HG02885 (cell line): ENCODE data around the gene C10orf62.
A peak's percentile ranks its signal among the peaks of the same experiment; 100 is the strongest.
"Not testable (repeated sequence)": the region's sequence is repeated elsewhere in the genome, so short reads cannot be mapped to it uniquely, and the experiment has no call there.

Experiments used
- ATAC-seq: cut with Tn5 transposase; IDR thresholded peaks from one replicate; pipeline ENCODE4 v1.9.1; 2021; ENCODE audit warnings: mild to moderate bottlenecking; ENCODE audit not compliant: unreplicated experiment, poor library complexity

Gene C10orf62

DNA sequence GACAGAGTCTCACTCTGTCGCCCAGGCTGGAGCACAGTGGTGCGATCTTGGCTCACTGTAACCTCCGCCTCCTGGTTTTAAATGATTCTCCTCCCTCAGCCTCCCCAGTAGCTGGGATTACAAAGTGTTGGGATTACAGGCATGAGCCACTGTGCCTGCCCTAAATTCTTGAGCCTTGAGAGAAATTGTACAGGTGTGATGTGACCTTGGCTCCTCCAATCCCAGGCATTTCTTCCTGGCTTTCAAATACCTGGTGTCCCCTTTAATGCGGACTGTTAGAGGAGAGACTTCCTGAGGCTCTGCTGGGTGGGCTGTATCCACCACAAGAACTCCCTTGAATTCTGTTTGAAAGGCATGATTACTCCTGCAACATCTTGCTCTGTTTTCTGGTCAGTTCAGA lies 28.8 kb downstream of the C10orf62 start:
- no peak for ATAC-seq

DNA sequence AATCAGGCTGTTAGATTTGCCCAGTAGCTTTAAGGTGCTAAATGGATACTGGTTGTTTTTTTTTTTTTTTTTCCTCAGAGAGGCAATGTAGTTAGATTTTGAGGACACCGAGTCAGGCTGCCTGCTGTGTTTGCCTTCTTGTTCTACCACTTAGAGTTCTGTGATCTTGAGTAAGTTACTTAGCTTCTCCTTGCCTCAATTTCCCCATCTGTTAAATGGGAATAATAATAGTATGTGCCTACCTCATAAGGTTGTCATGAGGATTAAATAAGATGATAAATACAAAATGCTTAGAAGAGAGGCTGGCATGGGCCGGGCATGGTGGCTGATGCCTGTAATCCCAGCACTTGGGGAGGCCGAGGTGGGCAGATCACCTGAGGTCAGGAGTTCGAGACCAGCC lies 29.2 kb downstream of the C10orf62 start:
- no peak for ATAC-seq

DNA sequence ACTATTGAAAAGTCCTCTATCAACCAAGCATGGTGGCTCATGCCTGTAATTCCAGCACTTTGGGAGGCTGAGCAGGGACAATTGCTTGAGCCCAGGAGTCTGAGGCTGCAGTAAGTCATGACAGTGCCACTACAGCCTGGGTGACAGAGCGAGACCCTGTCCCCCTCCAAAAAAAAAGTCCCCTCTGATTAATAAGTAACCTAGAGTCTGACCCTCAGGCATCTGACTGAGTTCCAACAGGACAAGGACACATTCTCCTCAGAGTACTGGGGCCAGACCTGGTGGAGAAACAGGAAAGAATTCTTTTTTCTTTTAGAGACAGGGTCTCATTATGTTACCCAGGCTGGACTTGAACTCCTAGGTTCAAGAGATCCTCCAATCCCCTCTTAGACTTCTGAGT lies 33.8 kb downstream of the C10orf62 start:
- ATAC-seq: no peak

DNA sequence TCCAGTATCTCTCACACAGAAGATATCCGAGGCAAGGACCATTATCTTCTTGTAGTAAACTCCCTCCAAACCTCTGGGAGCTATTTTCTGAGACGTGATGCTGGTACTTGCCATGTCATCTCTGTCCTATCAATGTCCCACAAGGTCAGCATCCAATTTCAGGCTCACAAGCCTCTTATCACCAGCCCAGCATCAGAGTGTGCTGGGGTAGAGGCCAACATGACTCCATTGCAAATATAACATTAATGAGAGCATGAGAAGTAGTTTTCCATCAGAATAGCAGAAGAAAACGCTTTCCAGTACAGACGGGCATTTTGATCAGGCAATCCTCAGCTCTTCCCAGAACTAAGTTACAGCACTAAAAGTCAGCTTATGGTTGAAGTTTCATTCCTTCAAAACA lies 38.2 kb downstream of the C10orf62 start:
- ATAC-seq: no peak

DNA sequence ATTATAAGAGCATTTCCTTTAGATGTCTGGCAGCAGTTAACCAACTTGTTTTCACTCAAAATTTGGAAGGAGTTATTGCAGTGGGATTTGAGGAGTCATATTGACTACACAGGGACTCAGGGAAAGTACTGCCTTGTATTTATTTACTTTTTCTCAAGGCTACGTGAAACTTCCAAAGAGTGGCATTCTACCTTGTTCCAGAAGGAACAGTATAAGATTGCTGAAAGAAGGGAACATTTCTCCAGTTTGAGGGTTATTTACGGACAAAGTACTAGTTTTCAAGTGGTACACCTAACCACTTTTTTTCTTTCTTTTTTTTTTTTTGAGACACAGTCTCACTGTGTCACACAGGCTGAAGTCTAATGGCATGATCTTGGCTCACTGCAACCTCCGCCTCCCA lies 38.7 kb downstream of the C10orf62 start:
- no peak for ATAC-seq

DNA sequence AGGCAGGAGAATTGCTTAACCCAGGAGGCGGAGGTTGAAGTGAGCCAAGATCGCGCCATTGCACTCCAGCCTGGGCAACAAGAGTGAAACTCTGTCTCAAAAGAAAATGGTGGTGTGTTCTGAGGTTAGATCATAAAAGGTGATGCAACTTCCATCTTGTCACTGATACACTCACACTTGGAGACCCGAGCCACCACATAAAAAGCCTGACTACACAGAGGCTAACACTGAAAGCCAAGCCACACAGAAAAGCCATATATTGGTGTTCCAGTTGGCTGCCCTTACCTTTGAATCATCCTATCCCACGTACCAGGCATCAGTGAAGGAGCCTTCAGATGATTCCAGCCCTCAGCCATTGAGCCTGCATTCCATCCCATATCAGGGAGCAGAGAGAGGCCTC lies 39.8 kb downstream of the C10orf62 start:
- no peak for ATAC-seq

DNA sequence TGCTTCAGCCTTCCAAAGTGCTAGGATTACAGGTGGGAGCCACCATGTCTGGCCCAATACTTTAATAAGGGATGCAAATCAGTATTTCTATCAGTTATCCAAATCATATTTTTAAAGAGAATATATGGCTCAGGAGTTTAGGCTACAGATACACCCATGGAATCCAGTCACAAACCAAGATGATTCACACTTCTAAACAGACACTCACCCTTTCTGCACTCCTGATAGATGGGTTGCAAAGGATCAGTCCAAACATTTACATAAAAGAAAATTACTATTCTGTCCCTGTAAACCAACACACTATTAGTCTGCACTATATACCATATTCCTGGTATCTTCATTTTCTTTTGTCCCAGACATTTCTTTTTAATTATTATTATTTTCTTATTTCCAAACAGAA lies 41.6 kb downstream of the C10orf62 start:
- no peak for ATAC-seq

DNA sequence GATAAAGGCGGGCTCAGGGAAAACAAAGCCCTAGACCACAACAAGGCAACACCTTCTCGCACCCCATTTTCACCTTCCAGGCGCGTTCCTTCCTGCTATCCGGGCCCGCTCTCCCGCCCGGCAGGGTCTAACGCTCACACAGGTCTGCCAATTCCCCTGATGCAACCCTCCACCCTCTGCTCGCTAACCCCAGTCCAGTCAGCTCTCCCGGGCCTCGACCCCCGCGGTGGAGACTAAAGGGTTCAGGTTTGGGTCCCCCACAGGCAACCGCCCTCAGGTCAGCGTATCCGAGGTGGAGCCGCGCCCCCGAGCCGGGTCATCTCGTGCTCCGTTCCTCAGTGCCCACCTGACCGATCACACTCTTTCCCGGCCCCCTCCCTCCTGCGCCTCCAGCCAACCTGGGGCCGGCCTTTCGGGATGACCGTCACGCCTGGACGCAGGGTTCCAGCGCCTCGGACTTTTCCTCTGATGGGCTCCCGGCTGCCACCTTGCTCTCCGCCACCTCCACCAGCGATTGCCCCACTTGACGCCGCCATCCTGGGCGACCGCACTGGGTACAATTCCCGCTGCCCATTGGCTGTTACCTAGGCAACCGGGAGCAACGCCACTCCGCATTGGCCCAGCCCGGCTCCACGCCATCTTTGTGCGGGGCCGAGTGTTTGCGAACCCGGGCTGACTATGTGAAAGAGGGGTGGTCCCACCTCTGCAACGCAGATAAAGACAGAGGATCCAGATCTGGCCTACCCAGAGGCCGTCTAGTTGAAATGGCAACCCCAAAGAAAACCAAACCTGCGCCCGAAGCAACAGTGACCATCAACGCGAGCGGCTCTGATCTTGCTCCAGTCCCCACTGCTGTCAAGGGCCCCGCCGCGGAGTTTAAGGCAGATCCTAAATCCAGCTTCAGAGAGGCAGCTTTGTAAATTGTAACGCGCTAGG lies 43.7 kb downstream of the C10orf62 start, which contains the start of gene MORN4:
Gene MORN4 (minus strand): TSS at position 552 of the 936 bp plus-strand sequence. CDS start 13,847 bp downstream, outside the sequence.
- peak; percentile 99 for ATAC-seq

DNA sequence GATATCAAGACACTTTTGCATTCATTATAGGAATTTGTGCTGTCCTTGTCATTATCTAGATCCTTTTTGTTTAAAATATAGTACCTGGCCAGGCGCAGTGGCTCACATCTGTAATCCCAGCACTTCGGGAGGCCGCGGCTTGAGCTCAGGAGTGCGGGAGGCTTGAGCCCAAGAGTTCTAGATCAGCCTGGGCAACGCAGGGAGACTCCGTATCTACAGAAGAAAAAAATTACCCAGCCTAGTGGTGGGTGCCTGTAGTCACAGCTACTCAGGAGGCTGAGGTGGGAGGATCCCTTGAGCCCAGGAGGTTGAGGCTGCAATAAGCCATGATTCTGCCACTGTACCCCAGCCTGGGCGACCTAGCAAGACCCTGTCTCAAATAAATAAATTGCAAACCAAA lies 44.4 kb downstream of the C10orf62 start:
- ATAC-seq: no peak

DNA sequence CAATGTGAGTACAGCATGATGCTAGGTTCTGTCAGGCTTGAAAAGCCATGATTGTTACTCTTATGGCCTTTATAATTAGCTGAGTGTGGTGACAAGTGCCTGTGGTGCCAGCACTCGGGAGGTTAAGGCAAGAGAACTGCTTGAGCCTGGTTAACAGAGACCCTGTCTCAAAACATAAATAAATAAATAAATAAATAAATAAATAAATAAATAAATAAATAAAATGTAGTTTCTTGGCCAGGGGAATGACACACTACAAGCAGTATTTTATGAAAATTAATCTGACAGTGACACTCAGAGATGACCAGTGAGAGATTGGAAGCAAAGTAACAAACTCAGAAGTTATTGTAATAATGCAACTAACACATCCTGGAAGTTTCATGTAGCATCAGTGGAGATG lies 46.1 kb downstream of the C10orf62 start:
- ATAC-seq: no peak

DNA sequence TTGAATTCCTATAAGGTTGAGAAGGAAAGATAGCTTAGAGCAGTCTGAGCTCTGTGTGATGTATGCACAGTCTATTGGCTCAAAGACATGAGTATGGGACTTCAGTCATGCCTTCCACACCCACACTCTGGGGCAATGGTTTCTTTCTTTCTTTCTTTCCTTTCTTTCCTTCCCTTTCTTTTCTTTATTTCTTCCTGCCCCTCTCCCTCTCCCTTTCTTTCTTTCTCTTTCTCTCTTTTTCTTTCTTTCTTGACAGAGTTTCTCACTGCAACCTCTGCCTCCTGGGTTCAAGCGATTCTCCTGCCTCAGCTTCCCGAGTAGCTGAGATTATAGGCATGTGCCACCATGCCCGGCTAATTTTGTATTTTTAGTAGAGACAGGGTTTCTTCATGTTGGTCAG lies 49.6 kb downstream of the C10orf62 start:
- not testable (repeated sequence) for ATAC-seq

DNA sequence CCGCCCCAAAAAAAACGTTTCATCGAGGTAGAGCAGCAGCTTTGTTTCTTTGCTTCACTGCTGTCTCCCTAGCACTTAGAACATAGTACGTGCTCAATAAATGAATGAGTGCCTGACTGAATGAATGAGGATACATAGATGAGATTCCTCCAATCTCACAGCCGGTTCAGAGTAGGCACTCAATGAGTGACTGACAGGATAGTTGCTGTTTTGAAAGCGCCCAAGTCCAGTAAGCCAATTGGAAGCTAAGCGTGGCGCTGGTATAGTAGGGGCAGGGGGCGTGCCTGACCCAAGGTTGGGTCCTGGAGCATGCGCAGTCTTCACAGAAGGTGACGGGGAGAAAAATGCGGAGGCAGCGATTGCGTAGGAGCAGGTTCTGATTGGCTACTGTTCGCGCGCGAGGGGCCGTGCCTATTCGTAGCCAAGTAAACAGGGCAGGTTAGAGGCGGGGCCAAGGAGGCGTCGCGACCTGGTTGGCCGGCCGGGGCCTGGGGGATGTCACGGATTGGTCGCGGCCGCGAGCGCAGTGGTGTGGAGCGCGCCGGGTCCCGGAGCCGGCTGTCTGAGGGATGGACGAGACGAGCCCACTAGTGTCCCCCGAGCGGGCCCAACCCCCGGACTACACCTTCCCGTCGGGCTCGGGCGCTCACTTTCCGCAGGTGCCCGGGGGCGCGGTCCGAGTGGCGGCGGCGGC lies 50.8 kb downstream of the C10orf62 start, which contains the start of gene PI4K2A:
Gene PI4K2A (plus strand): TSS at position 498 of the 694 bp plus-strand sequence. CDS start 72 bp downstream, at position 570.
- ATAC-seq: peak; percentile 98
